ENCODE results near the gene IFIT1B.
A peak's percentile ranks its signal among the peaks of the same experiment; 100 is the strongest.
"Not testable (repeated sequence)": the region's sequence is repeated elsewhere in the genome, so short reads cannot be mapped to it uniquely, and the experiment has no call there.

IFIT1B gene

DNA sequence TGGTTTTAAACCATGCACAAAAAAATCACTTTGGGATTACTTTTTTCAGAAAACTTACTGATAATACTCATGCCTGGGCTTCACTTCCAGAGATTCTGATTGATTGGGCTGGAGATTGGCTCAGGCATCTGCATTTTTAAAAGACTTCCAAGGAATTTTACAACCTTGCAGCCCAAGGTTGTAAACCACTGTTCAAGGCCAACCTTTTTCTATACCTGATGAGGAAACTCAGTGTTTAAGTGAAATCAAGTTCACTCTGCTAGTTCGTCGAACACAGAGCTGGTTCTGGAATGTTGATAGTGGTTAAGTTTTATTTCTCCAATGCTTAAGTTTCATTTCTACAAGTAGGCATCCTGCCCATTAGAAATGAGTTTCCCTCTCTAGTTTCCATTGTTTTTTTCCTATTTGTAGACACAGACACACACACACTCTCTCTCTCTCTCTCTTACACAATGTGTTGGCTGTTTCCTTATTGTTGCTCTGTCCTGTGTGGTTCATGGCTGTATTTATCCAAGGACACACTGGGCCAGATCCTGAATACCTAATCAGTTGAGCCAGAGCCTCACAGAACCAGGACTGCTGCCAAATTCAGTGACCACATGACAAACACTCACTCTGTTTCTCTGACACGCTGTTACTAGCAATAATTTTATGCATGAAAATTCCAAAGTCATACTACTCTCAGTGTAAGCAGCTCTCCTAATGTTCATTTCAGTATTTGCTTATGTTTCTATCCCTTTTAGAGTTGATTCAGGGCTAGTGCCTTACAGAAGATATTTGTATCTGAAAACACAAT is 3.7 kb upstream of the IFIT1B start:
- DNase-seq (ENCODE audit: low spot score) (peak; percentile 26), FAIRE-seq (no peak)

DNA sequence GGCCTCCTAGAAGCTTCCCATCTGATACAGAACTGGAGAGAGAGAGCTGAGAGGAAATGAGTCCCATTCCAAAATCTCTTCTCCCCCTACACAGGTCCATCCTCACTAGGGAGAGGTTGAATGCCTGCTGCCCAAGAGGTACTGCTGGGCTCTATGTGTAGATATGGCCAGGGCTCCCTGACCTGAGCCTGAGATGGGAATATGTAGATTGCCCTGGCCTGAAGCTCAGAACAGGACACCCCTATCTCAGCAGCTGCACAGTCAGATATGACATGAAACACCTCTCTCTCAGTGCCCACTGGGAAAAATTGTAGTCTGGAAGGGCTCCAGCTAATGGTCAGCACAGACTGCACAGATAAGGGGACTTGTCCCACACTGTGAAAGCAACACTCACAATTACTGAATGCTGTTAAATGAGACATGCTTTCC is 3.1 kb upstream of the IFIT1B start:
- FAIRE-seq (no peak), DNase-seq (ENCODE audit: low spot score) (no peak)

DNA sequence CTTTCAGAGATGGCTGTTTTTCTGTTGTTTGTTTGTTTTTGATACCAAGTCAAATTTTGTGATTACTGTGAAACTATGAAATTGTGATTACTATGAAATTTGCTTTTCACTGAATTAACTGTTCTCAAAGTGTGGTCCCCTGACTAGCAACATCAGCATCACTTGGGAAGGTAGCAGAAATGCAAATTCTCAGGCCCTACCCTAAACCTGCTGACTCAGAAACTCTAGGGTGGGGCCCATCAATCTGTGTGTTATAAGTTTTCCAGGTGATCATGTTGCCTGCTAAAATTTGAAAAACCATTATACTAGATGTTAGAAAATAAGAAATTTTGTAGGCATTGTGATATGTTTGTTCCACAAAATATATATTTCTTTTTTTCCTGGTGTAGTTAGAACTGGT is 1.2 kb downstream of the IFIT1B start:
- FAIRE-seq, result no peak

DNA sequence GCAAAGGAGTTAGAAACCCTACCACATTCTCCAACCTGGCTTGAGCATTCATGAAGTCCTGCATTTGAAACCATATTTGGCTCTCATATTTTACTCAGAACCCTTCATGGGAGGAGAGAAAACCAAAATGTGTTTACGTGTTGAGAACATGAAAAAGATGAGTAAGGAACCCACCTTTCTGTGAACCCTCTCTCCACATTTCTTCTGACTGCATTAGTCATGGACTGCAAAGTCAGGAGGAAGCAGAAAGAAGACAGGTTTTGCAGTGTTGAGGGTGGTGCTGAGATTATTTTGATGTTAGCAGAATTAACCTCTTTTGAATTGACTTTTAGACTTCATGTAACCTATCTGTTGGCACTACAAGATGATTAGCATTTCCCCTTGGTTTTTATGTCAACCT is 4.9 kb downstream of the IFIT1B start:
- no peak for FAIRE-seq

More for the DNA sequence above, 1.2 kb downstream of the IFIT1B start:
- no peak for DNase-seq (ENCODE audit: low spot score)

DNA sequence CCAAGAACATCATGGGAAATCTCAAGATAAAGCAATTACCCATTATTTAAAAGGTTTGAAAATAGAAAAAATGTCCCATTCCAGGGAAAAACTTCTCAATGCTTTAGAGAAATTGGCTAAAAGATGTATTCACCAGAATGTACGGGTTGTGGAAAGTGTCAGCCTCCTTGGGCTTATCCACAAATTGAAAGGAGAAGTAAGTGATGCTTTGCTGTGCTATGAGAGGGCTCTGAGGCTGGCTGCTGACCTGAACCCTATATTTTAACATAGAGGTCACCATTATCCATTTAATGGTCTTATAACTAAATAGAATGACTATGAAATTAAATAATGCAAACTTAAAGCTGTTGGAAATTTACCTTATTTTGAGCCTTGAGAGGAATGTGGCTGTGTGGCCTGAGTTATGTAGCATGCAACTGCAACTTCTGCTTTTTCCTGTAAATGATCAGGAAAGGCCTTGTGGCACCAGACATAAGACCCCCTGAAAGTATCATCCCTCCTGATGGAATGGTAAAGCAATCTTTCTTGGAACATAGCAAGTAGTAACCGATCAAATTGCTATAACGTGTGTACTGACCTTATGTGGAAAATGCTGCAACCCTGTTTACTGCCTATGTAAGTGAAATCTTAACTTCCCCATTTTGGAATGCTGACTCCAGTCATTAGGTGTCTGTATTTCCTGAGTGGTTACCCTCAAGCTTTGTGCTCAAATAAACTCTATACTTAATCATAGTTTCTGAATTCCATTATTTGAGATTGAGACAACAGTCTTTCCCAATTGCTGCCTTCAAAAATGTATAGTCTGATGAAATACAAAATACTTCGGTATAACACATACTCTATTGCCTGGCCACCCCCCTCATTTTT is 6.9 kb downstream of the IFIT1B start:
- FAIRE-seq, result no peak
- no peak for DNase-seq (ENCODE audit: low spot score)

More for the DNA sequence above, 4.9 kb downstream of the IFIT1B start:
- DNase-seq (ENCODE audit: low spot score), result no peak

DNA sequence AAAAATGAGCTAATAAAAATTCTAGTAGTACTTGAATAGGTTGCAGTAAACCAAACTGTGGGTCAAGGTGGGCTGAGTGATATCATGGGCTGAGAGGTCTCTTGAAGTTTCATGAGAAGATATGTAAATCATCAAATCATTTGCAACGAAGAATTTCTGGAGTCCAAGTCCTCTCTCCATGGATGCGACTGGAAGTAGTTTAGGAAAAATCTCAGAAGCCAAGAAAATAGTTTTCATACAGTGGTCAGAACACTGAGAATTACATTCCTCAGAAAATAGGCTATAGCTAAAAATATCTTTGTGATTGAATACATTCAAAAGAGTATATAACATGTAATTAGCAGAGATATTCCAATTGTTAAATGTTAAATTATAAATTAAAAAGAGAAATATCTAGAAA is 10.9 kb downstream of the IFIT1B start:
- FAIRE-seq, result no peak
- DNase-seq (ENCODE audit: low spot score), result no peak

DNA sequence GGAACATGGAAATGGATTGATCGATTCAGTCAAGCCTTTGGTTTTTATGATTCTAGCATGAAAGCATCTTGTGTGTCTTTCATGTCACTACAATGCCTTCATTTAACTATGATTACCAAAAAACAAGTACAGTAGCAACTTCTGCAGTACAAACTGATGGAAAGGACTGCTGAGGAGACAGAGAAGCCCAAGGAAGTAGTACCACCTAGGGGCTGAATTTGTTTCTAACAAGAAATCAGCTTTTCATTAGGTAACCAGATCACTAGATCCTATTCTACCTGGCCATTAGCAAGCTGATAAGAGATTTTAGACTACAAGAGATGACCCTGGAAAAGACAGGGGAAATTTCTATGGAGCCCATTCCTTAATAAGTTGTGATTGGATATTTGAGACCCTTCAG is 11.4 kb downstream of the IFIT1B start:
- DNase-seq (ENCODE audit: low spot score) (no peak), FAIRE-seq (no peak)

DNA sequence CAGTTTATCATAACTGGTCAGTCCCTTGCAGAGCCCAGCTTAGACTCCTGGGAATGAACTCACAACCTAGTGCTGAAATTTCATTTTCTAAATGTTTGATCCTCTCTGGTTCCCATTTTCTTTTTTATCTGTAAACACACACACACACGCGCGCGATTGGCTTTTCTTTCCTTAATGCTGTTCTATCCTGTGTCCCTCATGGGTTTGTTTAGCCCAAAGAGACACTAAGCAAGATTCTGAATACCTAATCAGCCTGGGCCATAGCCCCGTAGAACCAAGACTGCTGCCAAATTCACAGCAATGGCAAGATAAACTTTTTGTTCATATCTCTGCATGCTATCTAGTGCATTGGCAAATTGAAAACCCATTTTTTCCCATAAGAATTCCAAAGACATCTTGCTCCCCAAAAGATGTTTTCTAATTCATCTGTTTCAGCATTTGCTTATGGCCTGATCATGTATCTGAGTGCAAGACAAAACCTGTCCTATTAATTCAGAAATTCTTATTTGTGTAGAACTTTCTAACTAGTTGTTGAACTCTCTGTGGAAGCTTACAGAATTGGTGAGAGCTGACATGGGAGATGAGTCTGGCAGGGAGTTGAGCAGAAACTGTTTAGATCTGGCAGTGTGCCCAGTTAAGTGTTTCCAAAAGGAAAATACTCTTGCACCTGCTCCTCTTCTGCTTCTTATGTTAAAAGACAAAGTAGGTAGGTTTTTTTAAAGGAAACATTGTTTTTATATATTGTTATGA is 12.8 kb downstream of the IFIT1B start:
- FAIRE-seq (no peak), DNase-seq (ENCODE audit: low spot score) (no peak)

DNA sequence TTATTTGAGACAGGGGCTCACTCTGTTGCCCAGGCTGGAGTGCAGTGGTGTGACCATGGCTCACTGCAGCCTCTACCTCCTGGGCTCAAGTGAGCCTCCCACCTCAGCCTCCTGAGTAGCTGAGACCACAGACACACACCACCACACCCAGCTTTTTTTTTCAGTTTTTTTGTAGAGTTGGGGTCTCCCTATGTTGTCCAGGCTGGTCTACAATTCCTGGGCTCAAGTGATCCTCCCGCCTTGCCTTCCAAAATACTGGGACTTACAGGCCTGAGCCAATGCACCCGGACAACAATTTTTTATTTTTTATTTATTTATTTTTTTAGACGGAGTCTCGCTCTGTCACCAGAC is 13.3 kb downstream of the IFIT1B start:
- DNase-seq (ENCODE audit: low spot score); FAIRE-seq: not testable (repeated sequence)

DNA sequence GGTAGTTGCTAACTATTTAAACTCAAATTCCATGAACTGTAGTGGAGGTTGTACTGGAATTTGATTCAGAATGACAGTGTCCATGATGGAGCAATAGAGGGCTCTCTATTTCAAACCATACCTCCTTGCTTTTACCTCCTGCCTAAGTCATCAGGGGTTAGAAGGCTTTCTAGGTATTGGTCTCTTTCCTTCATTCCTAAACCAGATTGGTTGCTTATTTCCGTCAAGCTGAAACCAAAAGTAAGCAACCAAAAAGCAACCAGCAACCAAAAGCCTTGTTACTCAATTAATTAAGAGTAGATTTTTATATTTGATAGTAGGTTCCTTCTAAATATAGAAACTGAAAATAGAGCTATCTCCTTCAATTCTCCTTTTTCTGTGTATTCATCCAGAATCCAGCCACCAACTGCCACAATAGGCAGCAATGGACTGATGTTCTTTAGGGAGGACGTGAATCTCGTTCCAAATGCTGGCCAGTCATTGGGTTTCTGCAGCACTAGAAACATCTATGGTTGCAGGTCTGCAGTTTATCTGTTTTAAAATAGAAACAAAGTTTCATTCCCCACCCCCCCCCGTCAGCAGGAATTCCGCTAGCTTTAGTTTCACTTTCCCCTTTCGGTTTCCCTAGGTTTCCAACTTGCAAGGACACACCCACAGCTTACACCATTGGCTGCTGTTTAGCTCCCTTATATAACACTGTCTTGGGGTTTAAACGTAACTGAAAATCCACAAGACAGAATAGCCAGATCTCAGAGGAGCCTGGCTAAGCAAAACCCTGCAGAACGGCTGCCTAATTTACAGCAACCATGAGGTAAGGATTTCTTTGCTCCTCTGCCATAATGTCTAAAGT is 14.3 kb downstream of the IFIT1B start, which contains the start of gene IFIT1:
Gene IFIT1, plus strand, starts transcription at position 717 of the 850 bp plus-strand sequence. Its CDS starts 90 bp downstream, at position 807.
- FAIRE-seq, result no peak
- DNase-seq (ENCODE audit: low spot score), result peak; percentile 76

DNA sequence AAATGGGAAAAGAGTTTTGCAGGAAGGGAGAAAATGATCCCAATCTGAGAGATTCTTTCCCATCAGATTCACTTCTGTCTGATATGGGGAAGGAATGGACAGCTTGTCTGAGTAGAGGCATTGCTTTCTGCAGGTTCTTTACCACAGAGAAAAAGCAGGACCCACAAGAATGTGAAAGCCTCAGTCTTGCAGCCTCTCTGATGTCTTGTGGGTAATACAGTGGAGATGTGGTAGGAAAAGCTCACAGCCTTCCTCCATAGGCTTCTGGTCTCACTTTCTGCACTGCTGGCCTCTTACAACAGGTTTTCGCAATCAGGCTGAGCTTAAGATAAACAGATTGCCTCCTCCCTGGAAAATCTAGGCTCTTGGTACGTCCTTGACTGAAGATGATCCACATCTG is 15.1 kb downstream of the IFIT1B start:
- DNase-seq (ENCODE audit: low spot score) (no peak), FAIRE-seq (no peak)

DNA sequence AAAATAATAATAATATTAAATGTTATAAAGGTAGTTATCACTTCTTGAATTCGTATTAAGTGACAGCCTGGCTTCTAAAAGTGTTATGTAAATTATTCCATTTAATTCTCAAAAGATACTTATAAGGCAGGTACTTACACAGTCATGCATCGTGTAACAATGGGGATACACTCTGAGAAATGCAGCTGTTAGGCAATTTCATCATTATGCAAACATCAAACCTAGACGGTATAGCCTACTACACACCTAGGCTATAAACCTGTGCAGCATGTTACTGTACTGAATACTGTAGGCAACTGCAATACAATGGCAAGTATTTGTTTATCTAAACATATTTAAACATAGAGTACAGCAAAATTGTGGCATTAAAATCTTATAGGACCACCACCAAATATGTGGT is 16.0 kb downstream of the IFIT1B start:
- DNase-seq (ENCODE audit: low spot score) (no peak), FAIRE-seq (no peak)

DNA sequence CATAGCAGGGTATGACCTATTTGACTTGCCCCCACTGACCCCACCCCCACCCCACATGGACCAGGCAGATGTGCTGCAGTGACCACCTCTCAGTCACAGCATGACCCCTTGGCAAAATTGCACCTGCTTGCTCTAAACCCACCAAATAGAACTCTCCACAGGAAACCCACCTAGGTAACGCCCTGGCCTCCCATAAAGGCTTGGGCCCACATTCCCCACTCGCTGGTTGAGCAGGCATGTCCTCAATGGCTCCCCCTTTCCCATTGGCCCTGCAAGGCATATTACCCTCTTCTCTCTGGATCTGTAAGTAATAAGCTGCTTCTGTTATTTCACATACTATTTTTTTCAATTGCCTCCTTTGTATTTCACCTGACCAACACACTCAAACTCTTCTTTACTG is 17.3 kb downstream of the IFIT1B start:
- FAIRE-seq, result no peak
- no peak for DNase-seq (ENCODE audit: low spot score)

DNA sequence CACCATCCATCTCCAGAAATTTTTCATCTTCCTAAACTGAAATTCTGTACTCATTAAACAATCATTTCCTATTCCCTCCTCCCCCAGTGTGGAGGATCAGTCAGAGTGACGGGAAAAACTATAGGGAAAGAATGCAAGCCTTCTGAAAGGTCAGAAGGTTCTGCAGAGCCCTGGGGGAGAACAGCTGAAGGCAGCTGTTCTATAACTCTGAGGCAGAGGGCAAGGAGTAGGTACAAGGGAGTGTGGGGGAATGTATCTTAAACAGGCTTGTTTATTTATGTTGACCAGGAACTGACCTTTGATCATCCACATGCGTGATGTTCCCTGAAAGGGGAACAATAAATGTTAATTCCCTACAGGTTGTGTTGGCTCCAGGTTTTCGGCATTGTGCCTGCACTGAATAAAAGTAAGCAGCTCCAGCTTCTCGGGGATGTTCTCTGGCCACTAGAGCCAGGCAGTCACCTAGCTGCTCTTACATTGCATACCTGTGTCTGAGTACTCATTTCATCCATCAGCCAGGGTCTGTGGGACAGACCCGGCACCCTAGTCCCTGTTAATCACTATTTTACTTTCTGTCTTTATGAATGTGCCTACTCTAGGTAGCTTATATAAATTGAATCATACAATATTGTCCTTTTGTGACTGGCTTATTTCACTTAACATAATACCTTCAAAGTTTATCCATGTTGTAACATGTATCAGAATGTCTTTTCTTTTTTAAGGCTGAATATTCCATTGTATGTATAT is 20.3 kb downstream of the IFIT1B start:
- no peak for FAIRE-seq
- no peak for DNase-seq (ENCODE audit: low spot score)

DNA sequence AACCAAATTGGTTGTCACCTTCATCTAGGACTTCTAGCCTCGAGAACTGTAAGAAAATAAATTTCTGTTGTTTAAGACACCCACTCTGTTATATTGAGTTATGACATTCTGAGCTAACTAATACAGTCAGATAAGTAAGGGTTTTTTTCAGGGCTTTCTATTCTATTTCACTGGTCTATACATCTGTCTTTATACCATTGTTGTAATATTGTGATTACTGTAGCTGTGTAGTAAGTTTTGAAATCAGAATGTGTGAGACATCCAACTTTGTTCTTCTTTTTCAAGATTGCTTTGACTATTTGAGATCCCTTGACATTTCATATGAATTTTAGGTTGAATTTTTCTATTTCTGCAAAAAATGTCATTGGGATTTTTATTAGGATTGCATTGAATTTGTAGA is 22.1 kb downstream of the IFIT1B start:
- DNase-seq (ENCODE audit: low spot score) (no peak), FAIRE-seq (no peak)

DNA sequence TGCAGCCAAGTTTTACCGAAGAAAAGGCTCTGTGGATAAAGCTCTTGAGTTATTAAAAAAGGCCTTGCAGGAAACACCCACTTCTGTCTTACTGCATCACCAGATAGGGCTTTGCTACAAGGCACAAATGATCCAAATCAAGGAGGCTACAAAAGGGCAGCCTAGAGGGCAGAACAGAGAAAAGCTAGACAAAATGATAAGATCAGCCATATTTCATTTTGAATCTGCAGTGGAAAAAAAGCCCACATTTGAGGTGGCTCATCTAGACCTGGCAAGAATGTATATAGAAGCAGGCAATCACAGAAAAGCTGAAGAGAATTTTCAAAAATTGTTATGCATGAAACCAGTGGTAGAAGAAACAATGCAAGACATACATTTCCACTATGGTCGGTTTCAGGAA is 25.2 kb downstream of the IFIT1B start:
- no peak for FAIRE-seq
- no peak for DNase-seq (ENCODE audit: low spot score)

DNA sequence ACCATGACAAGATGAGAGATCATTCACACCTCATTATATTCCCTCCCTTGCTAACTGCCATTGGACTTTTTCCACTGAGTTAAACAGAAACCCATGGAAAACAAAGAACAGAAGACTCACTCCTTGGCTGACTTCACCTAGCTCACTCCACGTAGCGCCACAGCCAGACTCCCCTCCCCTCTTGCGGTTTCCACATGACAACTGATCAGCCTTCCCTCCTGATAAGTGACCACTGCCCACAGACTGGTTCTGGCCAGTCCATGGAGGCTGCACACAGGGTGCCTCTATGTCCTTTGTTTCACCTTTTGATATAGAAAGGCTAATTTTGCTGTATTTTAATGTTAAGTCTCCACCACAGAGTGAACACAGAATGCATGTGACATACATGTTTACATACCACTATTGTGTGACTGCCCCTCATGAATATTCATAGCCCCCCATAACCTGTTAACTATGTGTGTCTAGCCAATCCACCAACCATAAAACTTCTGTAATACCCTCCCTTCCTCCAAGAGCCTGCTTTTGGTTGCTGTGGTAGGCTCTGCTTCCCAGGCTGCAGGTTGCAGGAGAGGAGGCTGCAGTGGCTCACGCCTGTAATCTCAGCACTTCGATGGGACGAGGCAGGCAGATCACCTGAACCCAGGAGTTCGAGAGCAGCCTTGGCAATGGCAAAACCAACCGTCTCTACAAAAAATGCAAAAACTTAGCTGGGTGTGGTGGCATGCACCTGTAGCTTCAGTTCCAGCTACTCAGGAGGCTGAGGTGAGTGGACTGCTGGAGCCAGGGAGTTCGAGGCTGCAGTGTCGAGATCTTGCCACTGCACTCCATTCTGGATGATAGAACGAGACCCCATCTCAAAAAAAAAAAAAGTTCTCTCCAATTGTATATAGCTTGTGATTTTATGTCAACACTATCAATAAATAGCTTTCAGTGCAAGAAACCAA is 26.5 kb downstream of the IFIT1B start:
- DNase-seq (ENCODE audit: low spot score) (no peak), FAIRE-seq (no peak)

DNA sequence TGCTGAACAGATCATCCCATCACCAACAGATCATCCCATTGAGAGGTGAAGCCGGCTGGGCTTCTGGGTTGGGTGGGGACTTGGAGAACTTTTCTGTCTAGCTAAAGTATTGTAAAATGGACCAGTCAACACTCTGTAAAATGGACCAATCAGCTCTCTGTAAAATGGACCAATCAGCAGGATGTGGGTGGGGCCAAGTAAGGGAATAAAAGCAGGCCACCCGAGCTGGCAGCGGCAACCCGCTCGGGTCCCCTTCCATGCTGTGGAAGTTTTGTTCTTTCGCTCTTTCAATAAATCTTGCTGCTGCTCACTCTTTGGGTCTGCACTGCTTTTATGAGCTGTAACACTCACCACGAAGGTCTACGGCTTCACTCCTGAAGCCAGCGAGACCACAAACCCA is 28.3 kb downstream of the IFIT1B start:
- not testable (repeated sequence) for DNase-seq (ENCODE audit: low spot score); FAIRE-seq

DNA sequence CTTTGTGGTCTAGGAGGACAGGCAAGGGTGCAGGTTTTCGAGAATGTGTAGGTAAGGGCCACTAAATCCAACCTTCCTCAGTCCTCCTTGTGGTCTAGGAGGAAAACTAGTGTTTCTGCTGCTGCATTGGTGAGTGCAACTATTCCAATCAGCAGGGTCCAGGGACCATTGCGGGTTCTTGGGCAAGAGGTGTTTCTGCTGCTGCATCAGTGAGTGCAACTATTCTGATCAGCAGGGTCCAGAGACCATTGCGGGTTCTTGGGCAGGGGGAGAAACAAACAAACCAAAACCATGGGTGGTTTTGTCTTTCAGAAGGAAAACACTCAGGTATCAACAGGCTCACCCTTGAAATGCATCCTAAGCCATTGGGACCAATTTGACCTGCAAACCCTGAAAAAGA is 29.9 kb downstream of the IFIT1B start:
- not testable (repeated sequence) for FAIRE-seq; DNase-seq (ENCODE audit: low spot score)
